HG03095 (cell line): ENCODE data around the gene PROX1.
A peak's percentile ranks its signal among the peaks of the same experiment; 100 is the strongest.

ENCODE experiments used
- ATAC-seq: cut with Tn5 transposase; IDR thresholded peaks from one replicate; pipeline ENCODE4 v1.9.1; 2021; ENCODE audit warnings: moderate library complexity; ENCODE audit not compliant: unreplicated experiment

Gene PROX1

GRCh38 chr1:213979751-213980586 is 7.8 kb upstream of the PROX1 start:
- ATAC-seq = no peak

DNA sequence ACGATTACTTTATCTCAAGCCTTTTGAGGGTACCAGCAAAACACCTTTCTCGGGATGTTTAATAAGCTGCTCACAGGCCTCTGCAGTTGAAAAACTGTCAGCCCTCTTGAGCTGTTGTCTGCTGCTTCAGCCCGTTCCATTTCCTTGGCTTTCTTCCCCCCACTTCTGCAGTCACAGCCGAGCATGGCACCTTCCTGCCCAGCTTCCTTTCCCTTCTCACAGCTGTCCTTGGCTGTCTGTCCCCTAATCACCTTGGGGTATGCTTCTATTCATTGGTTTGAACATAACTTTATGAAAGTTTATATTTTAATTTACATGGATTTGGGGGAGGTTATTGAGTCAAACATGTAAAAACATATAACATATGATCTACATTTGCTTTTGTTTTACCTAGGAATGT is 6.9 kb upstream of the PROX1 start:
- ATAC-seq = no peak

DNA sequence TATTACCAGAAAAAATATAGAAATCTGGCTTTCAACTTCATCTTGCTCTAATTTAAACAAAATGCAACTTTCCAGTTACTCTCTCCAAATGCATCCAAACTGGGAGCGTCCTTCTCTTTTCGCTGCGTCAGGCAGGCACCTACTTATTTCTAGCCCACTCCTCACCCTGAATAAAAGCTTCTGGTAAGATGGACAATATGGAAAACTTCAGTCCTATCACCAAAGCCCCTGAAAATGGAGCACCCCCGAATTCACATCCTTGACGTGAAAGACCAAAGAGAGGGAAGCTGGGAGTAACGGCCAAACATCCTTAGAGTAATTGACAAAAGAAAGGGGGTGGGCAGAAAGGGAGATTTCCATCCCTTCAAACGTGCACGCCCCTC is 5.5 kb upstream of the PROX1 start:
- ATAC-seq = no peak

- ATAC-seq = no peak
These were observed 4.9 kb upstream of the PROX1 start for GRCh38 chr1:213982672-213983492.

GRCh38 chr1:213983493-213984386 is 4.0 kb upstream of the PROX1 start:
- no peak for ATAC-seq

DNA sequence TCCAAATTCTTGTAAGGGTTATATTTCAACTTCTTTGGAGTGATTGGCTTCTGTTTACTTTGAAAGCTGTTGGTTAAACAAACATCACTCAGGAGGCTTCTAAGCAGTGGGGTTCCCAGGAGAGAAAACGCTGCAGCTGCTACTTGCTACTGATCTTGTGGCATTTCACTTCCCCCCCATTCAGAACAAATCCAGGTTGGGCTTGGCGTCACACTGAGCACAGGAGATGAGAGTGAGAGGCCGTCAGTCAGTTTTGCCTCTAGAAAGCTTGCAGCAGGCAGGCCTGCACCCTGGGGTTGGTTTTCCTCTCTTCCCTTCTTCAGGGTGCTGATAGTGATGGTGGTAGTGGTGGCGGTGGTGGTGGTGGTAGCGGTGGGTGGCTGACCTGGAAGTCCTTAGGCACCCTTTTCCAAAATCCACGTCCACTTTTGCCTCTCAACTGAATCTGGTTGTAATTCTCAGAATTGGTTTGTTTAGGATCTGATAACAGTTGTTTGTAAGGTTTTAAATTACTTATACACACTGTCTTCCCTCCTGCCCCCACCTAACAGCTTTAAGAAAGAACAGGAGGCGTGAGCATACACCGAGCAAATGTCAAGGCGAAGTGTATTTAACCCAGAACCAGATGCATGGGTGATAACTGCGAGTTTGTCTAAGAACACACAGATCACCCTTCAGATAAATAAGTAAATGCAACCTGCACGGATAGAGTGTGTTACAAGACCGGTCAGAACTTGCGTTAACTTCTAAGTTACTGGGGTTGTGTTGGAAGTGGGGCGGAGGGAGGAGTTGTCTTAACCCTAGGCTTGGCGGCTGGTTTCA is 3.2 kb upstream of the PROX1 start:
- no peak for ATAC-seq

DNA sequence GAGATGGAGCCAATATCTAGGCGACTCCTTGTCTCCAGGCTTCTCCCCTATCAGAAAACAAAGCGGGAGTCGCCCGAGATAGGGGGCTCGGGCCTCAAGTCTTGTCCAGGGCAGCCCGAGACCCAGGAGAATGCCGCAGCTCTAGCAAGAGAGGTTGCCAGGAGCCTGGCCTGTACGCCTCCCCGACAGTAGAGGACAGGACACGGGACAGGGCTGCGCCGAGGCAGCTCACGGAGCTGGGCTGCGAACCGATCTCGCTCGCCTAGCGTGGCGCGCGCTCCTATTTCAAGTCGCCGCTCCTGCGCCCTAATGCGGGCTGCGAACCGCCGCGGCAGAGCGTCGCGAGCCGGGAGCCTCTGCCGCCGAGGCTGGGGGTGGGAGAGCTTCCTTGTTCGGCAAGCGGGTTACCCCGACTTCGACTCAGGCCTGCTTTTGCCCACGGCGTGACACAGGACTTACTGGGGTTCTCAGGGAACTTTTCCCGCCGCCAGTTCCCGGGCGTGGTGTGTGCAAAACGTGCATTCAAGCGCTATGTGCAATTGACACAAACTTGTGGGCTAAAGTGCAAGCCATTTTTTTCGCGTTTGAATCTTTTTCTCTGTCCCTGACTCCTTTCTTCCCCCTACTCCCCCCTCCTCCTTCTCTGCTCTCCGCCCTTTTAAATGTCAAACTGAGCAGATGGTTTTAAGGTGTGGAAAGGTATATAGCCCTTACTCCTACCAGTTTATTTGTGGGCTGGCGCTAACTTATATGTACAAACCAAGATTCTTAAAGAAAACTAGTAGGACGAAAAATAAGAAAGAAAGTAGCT is 2.4 kb upstream of the PROX1 start:
- ATAC-seq = no peak

DNA sequence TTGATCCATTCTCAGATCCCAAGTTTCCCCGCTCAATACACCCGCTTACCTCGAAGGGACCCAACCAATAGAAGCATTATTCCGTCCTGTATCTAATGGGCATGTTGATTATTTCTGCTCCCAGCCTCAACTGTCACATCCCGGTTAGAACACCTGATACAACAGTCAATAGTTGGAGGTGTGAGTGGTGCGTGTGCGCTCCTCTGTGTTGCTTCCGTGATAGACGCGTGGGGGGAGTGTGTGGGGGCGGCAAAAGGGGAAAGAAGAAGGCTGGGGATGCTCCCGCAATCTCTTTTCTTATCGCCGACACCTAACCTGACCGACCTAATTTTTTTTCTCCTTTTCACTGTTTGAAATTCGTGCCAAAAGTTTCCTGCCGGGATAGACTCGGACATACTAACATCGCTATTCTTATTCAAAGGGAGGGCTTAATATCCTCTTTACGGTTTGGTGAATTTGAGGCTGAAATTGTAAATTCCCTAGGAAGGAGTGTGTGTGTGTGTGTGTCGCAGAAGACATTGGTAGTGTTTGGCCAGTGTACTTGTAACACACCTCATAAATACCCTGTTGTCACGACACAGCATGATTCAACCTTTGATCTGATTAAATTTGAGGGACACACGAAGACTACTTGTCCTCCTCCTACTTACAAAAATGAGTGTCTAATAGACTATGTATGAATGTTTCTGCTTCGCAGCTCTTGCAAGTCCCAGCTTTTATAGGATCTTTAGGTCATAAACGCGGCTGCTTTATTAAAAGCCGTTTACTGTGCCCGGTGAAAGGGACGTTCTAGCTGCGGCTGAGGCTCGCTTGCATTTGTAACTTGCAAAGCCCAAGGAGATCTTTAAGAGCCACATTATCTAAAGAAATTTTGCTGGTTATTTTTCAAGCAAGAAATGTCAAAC is 1.5 kb upstream of the PROX1 start:
- ATAC-seq = no peak

DNA sequence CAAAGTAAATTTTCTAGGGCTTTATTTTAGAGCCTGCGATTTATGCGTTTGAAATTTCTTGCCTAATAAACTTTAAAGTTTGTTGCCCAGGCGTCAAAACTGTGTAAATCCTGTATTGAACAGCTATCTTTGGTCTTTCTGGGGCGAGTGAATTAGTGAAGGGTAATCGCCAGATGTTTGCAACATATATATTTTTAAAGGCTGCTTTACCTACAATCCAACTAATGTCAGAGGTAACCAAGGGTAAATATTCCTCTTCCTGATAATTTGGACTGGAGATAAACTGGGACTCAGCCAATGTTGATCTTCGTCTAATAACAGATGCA is 885 bp upstream of the PROX1 start:
- ATAC-seq = no peak

DNA sequence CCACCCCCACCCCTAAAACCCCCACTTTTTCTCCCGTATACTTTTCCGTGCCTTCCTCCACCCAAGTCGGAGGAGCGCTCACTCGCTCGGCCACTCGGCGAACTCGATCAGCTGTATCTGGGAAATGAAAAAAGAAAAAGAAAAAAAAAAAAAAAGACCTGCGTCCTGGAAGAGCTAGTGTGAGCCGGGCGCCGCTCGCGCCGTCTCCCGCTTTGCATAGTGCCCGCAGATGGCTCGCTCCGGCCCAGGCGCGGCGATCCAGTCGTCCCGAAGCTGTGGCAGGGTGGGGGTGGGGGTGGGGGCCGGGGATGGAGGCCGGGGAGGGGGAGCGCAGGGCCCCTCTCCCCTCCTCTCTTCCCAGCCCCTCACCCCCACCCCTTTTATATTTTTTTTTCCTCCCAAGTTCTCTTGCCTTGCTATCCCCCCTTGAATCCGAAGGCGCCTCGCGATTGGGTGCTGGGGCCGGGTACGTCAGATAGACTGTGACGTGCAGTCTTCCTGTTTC is 299 bp upstream of the PROX1 start:
- peak; percentile 83 for ATAC-seq

DNA sequence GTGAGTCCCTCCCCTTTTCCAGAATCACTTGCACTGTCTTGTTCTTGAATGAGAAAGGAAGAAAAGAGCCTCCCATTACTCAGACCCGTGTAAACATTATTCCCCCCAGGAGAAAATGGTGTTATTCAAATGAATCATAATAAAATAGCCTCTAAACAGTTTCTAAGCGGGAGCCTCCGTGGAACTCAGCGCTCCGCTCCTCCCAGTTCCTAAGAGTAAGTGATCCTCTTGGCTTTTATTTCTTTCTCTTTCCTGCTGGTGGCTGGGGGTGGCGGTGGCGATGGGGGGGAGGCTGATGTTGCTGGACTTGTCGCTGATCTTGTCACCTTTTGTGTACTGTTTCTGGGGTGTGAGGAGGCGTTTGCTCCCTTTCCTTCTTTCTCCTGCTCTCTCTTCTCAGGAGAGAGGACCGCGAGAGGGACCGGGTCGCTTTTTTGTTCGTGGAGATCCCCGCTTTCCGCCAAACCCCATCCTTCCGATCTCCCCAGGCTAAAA is 781 bp downstream of the PROX1 start:
- ATAC-seq = no peak

DNA sequence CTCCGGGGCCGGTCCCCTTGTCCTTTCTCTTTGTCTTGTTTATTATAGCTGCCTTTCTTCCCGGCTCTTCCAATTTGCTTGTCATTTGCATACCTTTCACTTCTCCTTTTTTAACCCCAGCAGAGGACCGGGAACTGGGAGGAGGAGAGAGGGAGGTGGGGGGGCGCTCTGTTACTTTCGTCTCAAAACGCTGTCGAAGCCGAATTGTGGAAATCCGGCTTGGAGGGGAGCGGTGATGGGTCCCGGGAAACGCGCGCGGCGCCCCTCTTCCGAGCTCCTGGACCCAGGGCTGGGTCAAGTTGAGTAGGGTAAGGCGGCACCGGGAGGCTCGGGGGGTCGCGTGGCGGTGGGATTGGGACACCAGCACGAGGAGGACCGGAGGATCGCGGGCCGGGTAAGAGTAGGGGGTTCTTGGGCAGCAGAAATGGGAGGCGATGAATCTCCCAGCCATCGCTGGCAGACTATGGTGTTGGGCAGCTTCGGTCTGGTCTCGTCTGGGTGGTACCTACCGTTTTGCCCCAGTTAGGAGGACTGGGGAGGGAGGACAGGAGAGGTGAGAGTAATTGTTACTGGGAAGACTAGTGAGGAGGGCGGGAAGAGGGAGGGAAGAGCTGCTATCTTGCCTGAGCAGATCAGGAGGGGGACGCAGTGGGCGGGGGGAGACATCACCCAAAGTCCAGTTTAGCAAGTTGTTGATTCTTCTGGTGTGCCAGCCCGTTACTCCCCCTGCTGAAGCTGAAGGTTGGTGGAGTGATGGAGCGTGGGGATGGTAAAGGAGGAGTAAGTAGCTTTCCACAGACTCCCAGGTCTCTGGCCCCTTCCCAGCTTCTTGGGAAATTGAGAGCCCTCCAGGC is 1.5 kb downstream of the PROX1 start:
- peak; percentile 46 for ATAC-seq

- ATAC-seq = no peak
These were observed 6.2 kb downstream of the PROX1 start for GRCh38 chr1:213993929-213994328.

- no peak for ATAC-seq
These were observed 7.1 kb downstream of the PROX1 start for GRCh38 chr1:213994888-213995287.

DNA sequence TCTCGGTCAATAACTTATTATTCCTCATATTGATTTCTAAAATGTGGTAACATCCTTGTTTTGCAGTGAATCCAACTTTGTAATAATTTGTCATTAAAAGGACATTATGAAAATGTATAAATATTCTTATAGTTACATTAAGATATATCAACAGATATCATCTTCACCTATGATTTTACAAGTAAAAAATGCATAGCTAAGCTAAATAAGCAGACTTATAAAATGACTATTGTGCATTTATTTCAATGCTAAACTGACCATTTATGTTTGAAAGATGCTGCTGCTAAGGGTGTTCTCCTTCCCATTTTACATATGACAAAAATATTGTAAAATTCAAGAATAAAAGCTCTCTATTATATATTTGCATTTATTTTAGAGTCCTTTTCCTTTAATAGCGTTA is 7.8 kb downstream of the PROX1 start:
- ATAC-seq = no peak

DNA sequence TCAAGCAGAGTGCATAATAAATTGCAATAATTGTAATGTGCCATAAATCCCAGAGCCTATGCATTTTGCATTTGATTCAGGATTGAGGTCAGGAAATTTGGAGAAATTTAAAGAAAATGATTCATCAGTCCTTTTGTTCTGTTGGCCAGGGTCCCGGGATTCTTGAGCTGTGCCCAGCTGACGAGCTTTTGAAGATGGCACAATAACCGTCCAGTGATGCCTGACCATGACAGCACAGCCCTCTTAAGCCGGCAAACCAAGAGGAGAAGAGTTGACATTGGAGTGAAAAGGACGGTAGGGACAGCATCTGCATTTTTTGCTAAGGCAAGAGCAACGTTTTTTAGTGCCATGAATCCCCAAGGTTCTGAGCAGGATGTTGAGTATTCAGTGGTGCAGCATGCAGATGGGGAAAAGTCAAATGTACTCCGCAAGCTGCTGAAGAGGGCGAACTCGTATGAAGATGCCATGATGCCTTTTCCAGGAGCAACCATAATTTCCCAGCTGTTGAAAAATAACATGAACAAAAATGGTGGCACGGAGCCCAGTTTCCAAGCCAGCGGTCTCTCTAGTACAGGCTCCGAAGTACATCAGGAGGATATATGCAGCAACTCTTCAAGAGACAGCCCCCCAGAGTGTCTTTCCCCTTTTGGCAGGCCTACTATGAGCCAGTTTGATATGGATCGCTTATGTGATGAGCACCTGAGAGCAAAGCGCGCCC is 8.7 kb downstream of the PROX1 start:
- ATAC-seq = no peak
